Activated naive CD8-positive, alpha-beta T cell treated with anti-CD3 and anti-CD28 coated beads, Interleukin-2, amount 10 ng/mL, durations not matched to agents 7 days and 5 days (primary cell): Measurements from ENCODE around the gene TRMT44. TPM values are rescaled to one million over a fixed set of nuclear protein-coding genes. Genes with fewer than 3 reads are reported as not detected.

Source experiments
- ATAC-seq: fragments of 150-1000 bp; cut with Tn5 transposase; one replicate; pipeline ENCODE4 v1.10.0; 2021; ENCODE audit warnings: low read depth, moderate library complexity
- POLR2A ChIA-PET: fragments of 350-600 bp; sonication (Branson Sonifier 250); formaldehyde crosslinking; loops from one replicate; lab custom pipeline; 2021; ENCODE audit warnings: antibody characterized with exemption; lab: Charles Lee
- DNase-seq: peaks from one replicate; pipeline ENCODE4 v3.0.0; 2021
- H3K27ac Mint-ChIP-seq: one replicate; pipeline ENCODE4 v1.8.0; 2022; ENCODE audit warnings: mild to moderate bottlenecking, mixed read lengths
- H3K27me3 Mint-ChIP-seq: one replicate; pipeline ENCODE4 v1.8.0; 2022; ENCODE audit warnings: mild to moderate bottlenecking, moderate library complexity, mixed read lengths
- H3K36me3 Mint-ChIP-seq: one replicate; pipeline ENCODE4 v1.8.0; 2021; ENCODE audit warnings: mild to moderate bottlenecking, mixed read lengths
- H3K4me1 Mint-ChIP-seq: one replicate; pipeline ENCODE4 v1.8.0; 2021; ENCODE audit warnings: mixed read lengths
- H3K4me3 Mint-ChIP-seq: one replicate; pipeline ENCODE4 v1.8.0; 2022; ENCODE audit warnings: mild to moderate bottlenecking, moderate library complexity, mixed read lengths
- H3K9me3 Mint-ChIP-seq: one replicate; pipeline ENCODE4 v1.8.0; 2021; ENCODE audit warnings: mixed read lengths
- total RNA-seq, 2 experiments: library from RNA; stranded (reverse); gene quantifications; one replicate each; pipeline ENCODE4 v1.2.3, GENCODE V29; 2021

The TRMT44 gene
- total RNA-seq, 2 experiments from 2014 or later, result 26.1 to 27.9 TPM

DNA sequence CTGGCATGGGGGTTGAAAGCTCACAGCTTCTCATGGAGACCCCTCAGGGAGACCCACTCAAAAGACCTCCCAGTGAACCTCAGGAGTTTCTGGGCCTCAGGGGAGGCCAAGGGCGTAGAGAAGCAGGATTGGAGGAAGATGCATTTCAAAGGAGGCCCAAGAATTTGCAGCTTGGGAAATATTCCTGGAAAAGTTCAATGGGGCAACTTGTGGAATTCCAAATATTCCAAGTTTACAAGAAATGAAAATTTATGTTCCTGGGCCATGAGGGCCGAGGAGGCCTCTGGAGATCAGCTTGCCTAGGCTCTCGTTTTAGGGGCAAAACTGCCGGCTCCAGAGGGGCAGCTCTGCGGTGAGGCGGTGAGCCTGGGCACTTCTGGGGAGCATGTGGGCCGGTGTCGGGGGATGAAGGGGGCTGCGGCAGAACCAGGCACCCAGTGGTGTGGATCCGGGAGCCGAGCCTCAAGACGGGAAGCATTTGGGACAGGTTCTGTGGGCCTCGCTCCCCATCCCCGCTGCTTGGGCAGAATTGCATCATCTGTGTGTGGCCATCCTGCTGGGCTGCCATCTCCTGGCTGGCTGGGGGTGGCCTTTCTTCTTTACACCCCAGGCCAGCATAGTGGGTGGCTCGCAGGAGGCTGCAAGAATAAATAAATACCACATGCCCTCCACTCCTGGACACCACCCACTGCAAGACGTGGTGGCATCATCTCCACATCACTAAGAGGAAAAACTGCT, 85.0 kb downstream of the TRMT44 start:
- DNase-seq (no peak), ATAC-seq (no peak)
- no peaks in the 10 kb centered on the region for H3K27me3 Mint-ChIP-seq
- peaks cover 1% of the 10 kb centered on the region for H3K9me3 Mint-ChIP-seq
- no peak overlapping the region for H3K4me3 Mint-ChIP-seq
- POLR2A ChIA-PET, result no interaction called here
- no peaks in the 10 kb centered on the region for H3K36me3 Mint-ChIP-seq
- H3K4me1 Mint-ChIP-seq, result no peaks in the 10 kb centered on the region
- no peak overlapping the region for H3K27ac Mint-ChIP-seq

Other genes starting within 250 kb of the TRMT44 start
- 10 to 100 TPM; 14.8 to 15.7 TPM for gene SH3TC1, start 241.5 kb upstream of the TRMT44 start, total RNA-seq
- gene HTRA3, start 171.0 kb upstream of the TRMT44 start, total RNA-seq, result not detected
- gene ACOX3, start 54 bp upstream of the TRMT44 start, total RNA-seq, result 10 to 100 TPM; 15.2 to 16.6 TPM
- not detected for gene GPR78, start 139.6 kb downstream of the TRMT44 start, total RNA-seq
- gene CPZ, start 152.0 kb downstream of the TRMT44 start, total RNA-seq, result not detected